Measurements from ENCODE around the gene ARHGAP6. TPM values are rescaled to one million over a fixed set of nuclear protein-coding genes. Genes with fewer than 3 reads are reported as not detected.

Gene ARHGAP6
- total and polyA plus RNA-seq, 2 of the 4 experiments (the other 2 are of a cell fraction), result 1.4 to 1.8 TPM

DNA sequence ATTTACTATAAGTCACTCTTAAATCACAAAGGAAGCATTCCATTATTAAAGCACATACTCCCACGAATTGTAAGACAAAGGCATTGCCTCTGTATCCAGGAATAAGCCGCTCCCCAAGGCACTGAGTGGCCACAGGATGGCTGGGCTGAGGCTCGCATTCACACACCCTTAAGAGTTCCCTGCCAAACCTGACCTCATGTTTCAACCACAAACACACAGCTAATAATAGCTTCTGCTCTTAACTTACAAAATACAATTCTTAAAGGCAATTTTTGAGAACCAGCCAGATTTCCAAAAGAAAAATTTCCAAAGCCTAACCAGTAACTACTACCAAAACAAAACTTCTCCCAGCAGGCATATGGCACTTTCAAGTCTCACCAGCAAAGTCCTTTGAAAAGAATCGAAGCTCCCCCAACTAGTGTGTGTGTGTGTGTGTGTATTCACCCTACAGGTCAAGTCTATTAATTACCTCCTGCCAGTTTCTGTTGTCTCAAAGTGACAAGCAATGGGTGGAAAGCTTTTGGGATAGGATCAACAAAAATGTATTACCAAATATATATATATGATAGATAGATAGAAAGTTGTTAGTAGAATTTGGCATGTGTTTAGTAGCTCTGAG lies 36.0 kb downstream of the ARHGAP6 start:
- H3K4ac ChIP-seq (ENCODE audit: low read depth, low read length), result no peak overlapping the region
- H3K9me3 ChIP-seq (ENCODE audit: control insufficient read depth, insufficient read depth, low read length), result no peaks in the 10 kb centered on the region
- no peak overlapping the region for H2BK5ac ChIP-seq (ENCODE audit: low read depth, low read length, poor library complexity, severe bottlenecking)
- no peak overlapping the region for H2BK15ac ChIP-seq (ENCODE audit: low read depth, low read length)
- no peak overlapping the region for H3K4me3 ChIP-seq (ENCODE audit: insufficient read depth, low read depth, low read length)
- 0% methylated on average over 2 of the region's 4 CpGs; no CpG with 5 or more reads in 1 of the 2 experiments for WGBS, 2 experiments (ENCODE audit: extremely low coverage in 2 of 2, insufficient read length in 1 of 2)
- H3K14ac ChIP-seq (replicated peaks; ENCODE audit: low read depth, low read length), result no peak overlapping the region
- POLR2A ChIA-PET (ENCODE audit: unreplicated experiment), result no interaction called here
- no peak overlapping the region for H3K18ac ChIP-seq (ENCODE audit: low read depth, low read length)
- H4K91ac ChIP-seq (ENCODE audit: insufficient read depth, low read depth, low read length), result no peak overlapping the region
- H4K20me1 ChIP-seq (ENCODE audit: insufficient read depth, low read length), result no peaks in the 10 kb centered on the region
- H4K8ac ChIP-seq (ENCODE audit: low read depth in 2 of 2, low read length in 2 of 2), result no peak overlapping the region
- H2AK5ac ChIP-seq (ENCODE audit: low read depth, low read length), result no peak overlapping the region
- BruUV-seq (replicated peaks), result no TSS peak
- H2BK20ac ChIP-seq (ENCODE audit: low read depth, low read length), result no peak overlapping the region
- H3K9ac ChIP-seq (ENCODE audit: low read depth, low read length), result no peak overlapping the region
- TF ChIP-seq SMC3 (IDR thresholded peaks at IDR 0.05; ENCODE audit: low read depth, low read length) (no peak), FOS (IDR thresholded peaks at IDR 0.05; ENCODE audit: low read depth, low read length) (no peak), RAD21 (IDR thresholded peaks at IDR 0.05; ENCODE audit: low read length) (no peak), RCOR1 (IDR thresholded peaks at IDR 0.05; ENCODE audit: insufficient replicate concordance, low read length) (no peak)
- TF ChIP-seq, protein P1, sequence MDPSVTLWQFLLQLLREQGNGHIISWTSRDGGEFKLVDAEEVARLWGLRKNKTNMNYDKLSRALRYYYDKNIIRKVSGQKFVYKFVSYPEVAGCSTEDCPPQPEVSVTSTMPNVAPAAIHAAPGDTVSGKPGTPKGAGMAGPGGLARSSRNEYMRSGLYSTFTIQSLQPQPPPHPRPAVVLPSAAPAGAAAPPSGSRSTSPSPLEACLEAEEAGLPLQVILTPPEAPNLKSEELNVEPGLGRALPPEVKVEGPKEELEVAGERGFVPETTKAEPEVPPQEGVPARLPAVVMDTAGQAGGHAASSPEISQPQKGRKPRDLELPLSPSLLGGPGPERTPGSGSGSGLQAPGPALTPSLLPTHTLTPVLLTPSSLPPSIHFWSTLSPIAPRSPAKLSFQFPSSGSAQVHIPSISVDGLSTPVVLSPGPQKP (IDR thresholded peaks at IDR 0.05; ENCODE audit: borderline replicate concordance, low read depth, low read length), result no peak
- no peaks in the 10 kb centered on the region for H3K4me1 ChIP-seq (ENCODE audit: control insufficient read depth, insufficient read depth, low read length)
- H3K4me2 ChIP-seq (ENCODE audit: low read depth, low read length), result no peak overlapping the region
- no peak overlapping the region for H3K27ac ChIP-seq (ENCODE audit: insufficient read depth, low read length)
- no peaks in the 10 kb centered on the region for H3K79me1 ChIP-seq (ENCODE audit: low read depth in 1 of 2, low read length in 2 of 2)
- H3K36me3 ChIP-seq (ENCODE audit: control insufficient read depth, insufficient read depth, low read length), result no peaks in the 10 kb centered on the region
- in situ Hi-C loops (cut with MboI; ENCODE audit: low sequenced_read_pairs) (no loop called here), intact Hi-C loops (cut with micrococcal nuclease) (no loop called here), dilution Hi-C loops (cut with HindIII; ENCODE audit: low sequenced_read_pairs, unreplicated experiment) (no loop called here)
- no peak overlapping the region for H2BK120ac ChIP-seq (ENCODE audit: low read depth, low read length)
- H2AFZ ChIP-seq (replicated peaks; ENCODE audit: low read length, poor library complexity), result no peak overlapping the region
- CTCF ChIA-PET, result no interaction called here
- ATAC-seq (ENCODE audit: low read depth) (peak; percentile 49), DNase-seq (peak; percentile 51)
- H4K5ac ChIP-seq (ENCODE audit: low read depth, low read length), result no peak overlapping the region
- H3K23ac ChIP-seq (ENCODE audit: low read depth, low read length), result no peak overlapping the region
- no peak overlapping the region for H3K56ac ChIP-seq (ENCODE audit: extremely low read depth, insufficient read depth, low read length)
- H3K9me1 ChIP-seq (ENCODE audit: insufficient read depth, low read length), result no peaks in the 10 kb centered on the region
- no peak overlapping the region for H2AK9ac ChIP-seq (replicated peaks; ENCODE audit: low read depth, low read length, poor library complexity)
- no peaks in the 10 kb centered on the region for H3K27me3 ChIP-seq (ENCODE audit: control insufficient read depth, insufficient read depth, low read length)
